ENCODE data around the gene IL17C.

Gene IL17C

DNA sequence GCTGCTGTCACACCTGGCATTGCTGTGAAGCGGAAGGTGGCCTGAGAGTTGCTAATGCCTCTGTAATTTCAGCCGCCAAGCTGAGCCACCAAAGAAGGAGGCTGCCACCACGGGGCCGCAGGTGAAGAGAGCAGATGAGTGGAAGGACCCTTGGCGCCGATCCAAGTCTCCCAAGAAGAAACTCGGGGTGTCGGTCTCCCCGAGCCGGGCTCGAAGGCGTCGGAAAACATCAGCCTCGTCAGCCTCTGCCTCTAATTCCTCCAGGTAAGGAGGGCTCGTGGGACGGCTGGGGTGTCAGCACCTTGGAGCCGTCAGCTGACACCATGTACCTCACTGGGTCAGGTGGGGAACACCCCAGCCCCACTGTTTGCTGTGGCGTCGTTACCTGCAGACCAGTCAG, 16.2 kb upstream of the IL17C start:
- DNase-seq (ENCODE audit: low spot score): no peak
- TF ChIP-seq, protein P1, sequence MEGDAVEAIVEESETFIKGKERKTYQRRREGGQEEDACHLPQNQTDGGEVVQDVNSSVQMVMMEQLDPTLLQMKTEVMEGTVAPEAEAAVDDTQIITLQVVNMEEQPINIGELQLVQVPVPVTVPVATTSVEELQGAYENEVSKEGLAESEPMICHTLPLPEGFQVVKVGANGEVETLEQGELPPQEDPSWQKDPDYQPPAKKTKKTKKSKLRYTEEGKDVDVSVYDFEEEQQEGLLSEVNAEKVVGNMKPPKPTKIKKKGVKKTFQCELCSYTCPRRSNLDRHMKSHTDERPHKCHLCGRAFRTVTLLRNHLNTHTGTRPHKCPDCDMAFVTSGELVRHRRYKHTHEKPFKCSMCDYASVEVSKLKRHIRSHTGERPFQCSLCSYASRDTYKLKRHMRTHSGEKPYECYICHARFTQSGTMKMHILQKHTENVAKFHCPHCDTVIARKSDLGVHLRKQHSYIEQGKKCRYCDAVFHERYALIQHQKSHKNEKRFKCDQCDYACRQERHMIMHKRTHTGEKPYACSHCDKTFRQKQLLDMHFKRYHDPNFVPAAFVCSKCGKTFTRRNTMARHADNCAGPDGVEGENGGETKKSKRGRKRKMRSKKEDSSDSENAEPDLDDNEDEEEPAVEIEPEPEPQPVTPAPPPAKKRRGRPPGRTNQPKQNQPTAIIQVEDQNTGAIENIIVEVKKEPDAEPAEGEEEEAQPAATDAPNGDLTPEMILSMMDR (IDR thresholded peaks at IDR 0.05): no peak
- Histone ChIP-seq H3K4me3 (no peak overlapping the region), H3K27ac (no peak overlapping the region)

DNA sequence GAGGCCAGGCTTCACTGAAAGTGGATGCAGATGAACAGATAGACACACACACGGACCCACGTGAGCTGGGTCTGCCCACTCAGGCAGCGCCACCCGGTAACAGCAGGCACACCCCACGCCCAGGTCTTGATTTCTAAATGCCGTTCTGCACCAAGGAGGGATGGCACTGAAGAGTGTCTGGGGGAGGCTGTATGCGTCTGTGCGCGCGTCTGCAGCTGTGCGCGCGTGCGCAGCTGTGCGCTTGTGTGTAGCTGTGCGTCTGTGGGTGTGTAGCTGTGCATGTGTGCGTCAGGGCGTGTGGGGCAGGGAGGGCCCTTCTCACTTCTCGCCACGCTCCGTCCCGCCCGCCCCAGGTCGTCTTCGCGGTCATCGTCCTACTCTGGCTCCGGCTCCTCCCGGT, 15.5 kb upstream of the IL17C start:
- TF ChIP-seq, protein P1 (IDR thresholded peaks at IDR 0.05): no peak
- no peak overlapping the region for H3K4me3 ChIP-seq
- DNase-seq (ENCODE audit: low spot score): no peak
- no peak overlapping the region for H3K27ac ChIP-seq

DNA sequence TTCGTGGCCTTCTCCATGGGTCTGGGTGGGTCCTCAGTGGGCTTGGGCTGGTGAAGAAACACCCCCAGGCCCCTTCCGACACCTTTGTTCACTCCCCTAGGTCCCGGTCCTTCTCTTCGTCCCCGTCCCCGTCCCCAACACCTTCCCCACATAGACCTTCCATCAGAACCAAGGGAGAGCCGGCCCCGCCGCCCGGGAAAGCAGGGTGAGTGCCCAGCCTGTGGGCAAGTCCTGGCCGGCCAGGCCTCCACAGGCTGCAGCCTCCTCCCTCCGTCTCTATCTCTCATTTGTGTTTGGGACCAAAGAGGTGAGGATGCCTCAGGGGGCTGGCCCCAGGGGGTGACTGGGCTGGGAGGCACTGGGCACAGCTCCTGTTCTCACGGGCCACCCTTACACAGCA, 14.5 kb upstream of the IL17C start:
- H3K4me3 ChIP-seq: no peak overlapping the region
- TF ChIP-seq, protein P1 (IDR thresholded peaks at IDR 0.05): no peak
- no peak overlapping the region for H3K27ac ChIP-seq
- DNase-seq (ENCODE audit: low spot score): no peak

DNA sequence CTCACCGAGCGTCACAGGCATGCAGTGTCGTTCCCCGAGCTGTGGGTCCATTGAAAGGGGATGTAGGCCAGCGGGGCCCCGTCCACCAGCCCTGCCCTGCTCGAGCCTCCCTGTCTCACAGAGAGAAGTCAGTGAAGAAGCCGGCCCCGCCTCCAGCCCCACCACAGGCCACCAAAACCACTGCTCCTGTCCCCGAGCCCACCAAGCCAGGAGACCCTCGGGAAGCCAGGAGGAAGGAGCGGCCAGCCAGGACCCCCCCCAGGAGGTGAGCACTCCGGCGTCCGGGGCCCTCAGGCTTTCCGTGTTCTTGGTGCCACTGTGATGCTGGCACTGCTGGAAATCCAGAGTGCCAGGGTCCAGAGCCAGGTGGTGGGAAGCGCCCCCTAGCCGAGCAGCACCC, 13.9 kb upstream of the IL17C start:
- TF ChIP-seq, protein P1 (IDR thresholded peaks at IDR 0.05): no peak
- Histone ChIP-seq H3K27ac (no peak overlapping the region), H3K4me3 (no peak overlapping the region)
- no peak for DNase-seq (ENCODE audit: low spot score)

DNA sequence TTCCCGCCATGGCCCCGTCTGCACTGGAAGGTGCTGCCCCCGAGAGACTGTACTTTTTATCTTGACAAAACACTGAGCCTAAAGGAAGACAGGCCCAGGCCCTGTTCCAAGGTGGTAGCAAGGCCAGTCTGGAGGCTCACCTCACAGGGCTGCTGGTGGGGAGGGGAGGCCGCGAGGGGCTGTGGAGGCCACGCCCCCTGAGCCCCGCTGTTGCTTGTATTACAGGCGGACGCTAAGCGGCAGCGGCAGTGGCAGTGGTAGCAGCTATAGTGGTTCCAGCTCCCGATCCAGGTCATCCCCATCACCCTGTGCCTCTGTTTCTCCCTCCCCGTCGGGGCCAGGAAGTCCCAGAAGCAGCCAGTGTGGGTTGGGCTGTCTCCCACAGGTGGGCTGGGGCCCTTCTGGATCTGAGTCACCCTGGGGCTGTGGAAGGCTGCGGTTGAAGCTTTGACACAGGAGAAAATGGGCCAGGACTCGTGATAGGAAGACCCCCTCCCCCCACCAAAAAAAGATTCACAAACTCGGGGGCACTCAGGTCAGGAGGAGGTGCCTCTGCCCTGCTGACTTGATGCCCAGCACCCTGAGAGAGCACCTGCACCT, 13.3 kb upstream of the IL17C start:
- TF ChIP-seq, protein P1 (IDR thresholded peaks at IDR 0.05): no peak
- no peak for DNase-seq (ENCODE audit: low spot score)
- Histone ChIP-seq H3K4me3 (no peak overlapping the region), H3K27ac (no peak overlapping the region)

DNA sequence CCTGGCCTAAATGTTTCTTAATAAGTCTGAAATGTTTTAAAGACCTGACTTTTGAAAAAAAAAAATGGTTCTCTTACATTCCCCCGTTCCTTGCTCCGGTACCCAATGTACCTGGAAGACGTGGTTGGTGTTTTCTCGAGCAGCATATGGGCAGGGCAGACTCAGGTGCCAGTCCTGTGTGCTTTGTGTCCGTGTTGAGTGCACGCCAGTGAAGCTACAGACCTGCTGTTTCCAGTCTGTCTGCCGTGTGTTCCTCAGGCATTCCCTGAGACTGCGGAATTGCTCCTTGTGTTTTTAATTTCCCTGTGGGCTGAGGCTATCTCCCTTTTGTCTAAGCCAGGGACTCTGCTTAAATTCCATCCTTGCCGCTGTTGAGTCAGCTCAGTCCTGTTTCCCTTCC, 11.7 kb upstream of the IL17C start:
- TF ChIP-seq, protein P1 (IDR thresholded peaks at IDR 0.05): no peak
- DNase-seq (ENCODE audit: low spot score): no peak
- Histone ChIP-seq H3K27ac (no peak overlapping the region), H3K4me3 (no peak overlapping the region)

DNA sequence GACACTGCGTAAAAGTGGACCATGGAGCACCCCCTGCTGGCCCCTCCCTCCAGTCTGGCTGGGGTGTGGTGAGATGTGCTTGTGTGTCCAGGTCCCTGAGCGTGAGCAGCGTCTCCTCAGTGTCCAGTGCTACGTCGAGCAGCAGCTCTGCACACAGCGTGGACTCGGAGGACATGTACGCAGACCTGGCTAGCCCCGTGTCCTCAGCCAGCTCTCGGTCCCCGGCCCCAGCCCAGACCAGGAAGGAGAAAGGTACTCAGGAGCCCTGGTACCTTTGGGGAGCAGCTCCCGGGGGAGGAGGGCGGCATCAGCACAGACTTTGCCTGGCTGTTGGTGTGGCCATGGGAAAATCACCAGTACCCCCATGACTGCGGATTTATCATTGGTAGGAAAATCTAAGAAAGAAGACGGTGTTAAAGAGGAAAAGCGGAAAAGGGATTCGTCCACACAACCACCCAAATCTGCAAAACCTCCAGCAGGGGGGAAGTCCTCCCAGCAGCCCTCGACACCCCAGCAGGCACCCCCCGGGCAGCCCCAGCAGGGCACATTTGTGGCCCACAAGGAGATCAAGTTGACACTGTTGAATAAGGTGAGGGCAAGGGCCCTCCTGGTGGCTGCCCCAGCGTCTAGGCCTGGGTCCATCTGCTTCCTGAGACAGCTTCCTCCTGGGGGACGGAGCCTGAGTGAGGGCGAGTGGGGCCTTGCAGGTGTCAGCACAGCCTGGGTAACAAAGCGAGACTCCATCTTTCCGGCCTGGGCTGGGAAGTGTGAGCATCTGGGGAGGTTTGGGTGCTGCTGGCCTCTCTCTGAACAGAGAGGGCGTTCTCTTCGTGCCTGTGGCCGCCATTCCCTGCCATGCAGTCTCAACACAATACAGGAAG, 10.6 kb upstream of the IL17C start:
- Histone ChIP-seq H3K4me3 (no peak overlapping the region), H3K27ac (no peak overlapping the region)
- TF ChIP-seq, protein P1 (IDR thresholded peaks at IDR 0.05): no peak
- no peak for DNase-seq (ENCODE audit: low spot score)

All from coronary artery (tissue), 2 donors.